Measurements from ENCODE around the gene SPATA19. TPM values are rescaled to one million over a fixed set of nuclear protein-coding genes. Genes with fewer than 3 reads are reported as not detected.
"Not testable (repeated sequence)": the region's sequence is repeated elsewhere in the genome, so short reads cannot be mapped to it uniquely, and the experiment has no call there.

SPATA19 gene
- not detected for polyA plus RNA-seq (ENCODE audit: insufficient read length in 10 of 10)
- long read RNA-seq, donor 1, result 0 reads
- long read RNA-seq, donor 2, result 0 reads
- long read RNA-seq, donor 3, result 0 reads
- long read RNA-seq, donor 4, result 0 reads
- long read RNA-seq, donor 5, result 0 reads
- long read RNA-seq, donor 6, result 0 reads
- long read RNA-seq, donor 7, result 0 reads
- long read RNA-seq, donor 8, result 0 reads
- long read RNA-seq, donor 9, result 0 reads

- no peak for DNase-seq
Measured at GRCh38 chr11:133845413-133845812, at the start of gene SPATA19. Gene SPATA19, minus strand, starts transcription at chr11:133845513. Its CDS starts 67 bp downstream, at chr11:133845446.

DNA sequence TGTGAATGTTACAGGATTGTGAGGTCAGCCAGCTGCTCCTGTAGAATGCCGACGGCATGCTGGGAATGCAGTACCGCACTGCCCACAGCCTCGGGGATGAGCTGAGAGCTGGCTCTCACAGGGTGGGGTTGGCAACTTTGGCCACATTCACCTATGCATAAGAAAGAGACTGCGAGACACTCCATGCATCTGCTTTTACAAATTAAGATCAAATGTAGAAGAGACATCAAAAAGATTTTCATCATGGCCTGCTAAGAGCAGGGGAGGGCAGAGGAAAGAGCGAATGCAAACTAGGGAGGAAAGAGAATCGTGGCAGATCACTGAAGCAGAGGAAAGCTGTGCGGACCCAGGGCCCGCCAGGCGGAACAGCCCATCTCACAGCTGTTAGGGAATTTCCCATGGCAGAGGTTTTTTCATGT, 49.8 kb upstream of the SPATA19 start:
- peak in 2 of 3 donors; percentile 6 to 40 for DNase-seq

DNA sequence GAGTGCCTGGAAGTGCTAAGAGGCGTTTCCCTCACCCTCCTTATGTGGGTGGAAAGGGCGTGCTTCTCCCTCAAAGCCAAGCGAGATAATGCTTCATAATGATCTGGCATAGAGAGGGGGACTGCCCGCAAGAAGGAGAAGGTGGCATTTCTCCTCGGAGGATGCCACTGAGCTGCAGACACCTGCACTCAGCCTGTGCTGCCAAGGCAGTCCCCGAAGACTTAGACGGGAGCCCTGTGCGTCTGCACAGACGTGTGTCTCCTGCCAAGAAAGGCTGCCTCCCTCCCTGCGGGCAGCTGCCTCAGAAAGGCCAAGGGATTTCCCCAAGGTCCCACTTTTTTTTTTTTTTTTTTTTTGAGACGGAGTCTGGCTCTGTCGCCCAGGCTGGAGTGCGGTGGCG, 48.1 kb upstream of the SPATA19 start:
- no peak for DNase-seq

GRCh38 chr11:133892584-133893380, 47.5 kb upstream of the SPATA19 start:
- no peak for DNase-seq

DNA sequence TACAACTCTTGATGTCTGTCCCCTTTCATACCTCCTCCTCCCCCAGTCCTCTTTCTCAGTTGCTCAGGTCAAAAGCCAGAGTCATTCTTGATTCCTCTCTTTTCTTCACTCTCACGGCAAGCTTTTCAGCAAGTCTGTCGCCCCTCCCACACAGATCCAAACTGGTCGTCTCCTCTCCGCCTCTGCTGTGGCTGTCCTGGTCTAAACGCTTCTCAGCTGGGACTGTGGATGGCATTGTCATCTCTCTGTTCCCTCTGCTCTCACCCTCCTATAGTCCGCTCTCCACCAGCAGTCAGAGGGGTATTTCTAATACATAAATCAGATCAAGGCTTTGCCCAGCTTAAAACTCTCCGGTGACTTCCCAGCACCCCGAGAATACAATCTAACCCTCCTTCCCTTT, 46.8 kb upstream of the SPATA19 start:
- no peak for DNase-seq

DNA sequence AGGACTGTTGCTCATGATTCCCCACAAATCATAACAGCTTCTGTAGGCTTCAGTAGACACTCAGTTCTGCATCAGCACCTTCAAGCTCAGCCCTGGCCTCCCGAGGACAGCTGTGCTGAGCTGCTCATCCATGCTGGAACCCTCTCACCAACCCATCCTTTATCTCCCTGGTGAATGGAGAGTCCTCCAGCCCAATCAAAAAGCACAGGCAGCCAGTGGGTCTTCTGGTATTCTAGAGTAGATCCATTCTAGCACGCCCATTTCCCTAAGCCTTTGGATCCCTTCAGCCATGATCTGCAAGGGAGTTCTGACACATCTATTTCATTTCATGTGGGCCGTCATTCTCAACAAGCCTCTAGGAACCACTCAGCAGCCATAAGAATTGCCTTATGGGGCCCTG, 44.6 kb upstream of the SPATA19 start:
- DNase-seq, result no peak

- no peak for DNase-seq
Measured at GRCh38 chr11:133889188-133889587, 43.9 kb upstream of the SPATA19 start.

DNA sequence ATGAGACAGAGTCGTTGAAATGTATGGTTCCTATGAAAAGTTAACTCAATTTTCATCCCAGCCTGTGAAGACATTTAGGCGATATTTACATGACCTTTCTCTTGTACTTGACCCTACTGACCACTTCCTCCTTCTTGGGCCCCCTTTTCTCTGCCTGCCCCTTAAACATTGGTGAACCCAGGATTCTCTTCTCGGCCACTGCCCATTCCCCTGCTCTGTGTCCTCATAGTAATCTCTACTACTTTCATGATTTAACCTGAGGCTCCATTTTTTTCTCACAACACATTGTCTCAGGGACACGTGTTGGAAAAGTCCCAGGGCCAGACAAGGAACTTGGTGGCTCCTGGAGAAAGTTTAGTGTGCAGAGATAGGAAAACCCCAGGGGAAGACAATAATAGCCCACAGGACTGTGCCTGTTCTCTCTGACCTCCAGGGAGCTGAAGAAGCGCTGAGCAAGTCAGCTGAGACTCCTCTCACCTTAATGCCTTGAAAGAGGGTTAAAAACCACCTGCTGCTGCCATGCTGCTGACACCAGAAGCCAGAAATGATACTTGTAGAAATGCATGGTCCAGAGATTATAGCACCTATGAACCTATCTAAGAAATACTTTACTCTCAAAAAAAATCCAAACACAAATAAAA, 42.5 kb upstream of the SPATA19 start:
- no peak for DNase-seq

- DNase-seq, result no peak
Measured at GRCh38 chr11:133886029-133886428, 40.7 kb upstream of the SPATA19 start.

DNA sequence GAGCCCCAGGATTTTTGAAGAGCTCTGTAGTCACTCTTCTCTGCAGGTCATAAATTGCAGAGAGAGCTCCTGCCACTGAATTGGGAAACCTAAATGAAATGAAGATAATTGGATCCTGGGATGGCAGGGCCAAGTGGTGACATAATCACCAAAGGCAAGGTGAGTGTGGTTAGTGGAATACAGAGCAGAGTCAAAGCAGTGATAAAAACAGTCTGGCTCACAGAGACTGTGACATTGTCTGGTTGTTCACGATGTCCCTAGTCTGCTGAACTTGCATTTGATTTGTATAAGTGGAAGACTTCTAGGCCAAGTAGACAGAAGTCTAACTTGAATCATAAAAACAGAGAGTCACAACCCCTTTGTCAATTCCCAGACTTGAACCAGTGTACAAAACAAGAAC, 26.8 kb upstream of the SPATA19 start:
- DNase-seq, result no peak

GRCh38 chr11:133867456-133867855, 22.1 kb upstream of the SPATA19 start:
- no peak for DNase-seq

GRCh38 chr11:133865466-133865865, 20.2 kb upstream of the SPATA19 start:
- no peak for DNase-seq

DNA sequence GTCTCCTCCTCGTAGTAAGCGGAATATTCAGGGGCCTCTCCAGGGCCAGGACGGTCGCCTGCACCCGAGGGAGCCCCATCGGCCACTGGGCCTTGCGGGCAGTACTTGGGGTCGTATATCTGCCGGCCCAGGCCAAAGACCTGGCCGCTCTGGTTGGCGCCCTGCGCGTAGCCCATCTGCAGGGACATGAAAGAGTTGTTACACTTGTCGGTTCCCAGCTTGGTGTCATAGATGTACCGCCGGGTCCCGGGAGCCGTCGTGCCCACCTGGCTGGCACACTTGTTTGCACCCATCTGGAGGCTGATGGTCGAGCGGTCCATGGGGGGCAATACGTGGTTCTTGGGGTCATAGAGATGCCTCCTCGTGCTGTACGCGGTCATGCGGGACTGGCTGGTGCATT, 19.4 kb upstream of the SPATA19 start:
- no peak for DNase-seq

- DNase-seq, result no peak
Measured at GRCh38 chr11:133860151-133860550, 14.8 kb upstream of the SPATA19 start.

DNA sequence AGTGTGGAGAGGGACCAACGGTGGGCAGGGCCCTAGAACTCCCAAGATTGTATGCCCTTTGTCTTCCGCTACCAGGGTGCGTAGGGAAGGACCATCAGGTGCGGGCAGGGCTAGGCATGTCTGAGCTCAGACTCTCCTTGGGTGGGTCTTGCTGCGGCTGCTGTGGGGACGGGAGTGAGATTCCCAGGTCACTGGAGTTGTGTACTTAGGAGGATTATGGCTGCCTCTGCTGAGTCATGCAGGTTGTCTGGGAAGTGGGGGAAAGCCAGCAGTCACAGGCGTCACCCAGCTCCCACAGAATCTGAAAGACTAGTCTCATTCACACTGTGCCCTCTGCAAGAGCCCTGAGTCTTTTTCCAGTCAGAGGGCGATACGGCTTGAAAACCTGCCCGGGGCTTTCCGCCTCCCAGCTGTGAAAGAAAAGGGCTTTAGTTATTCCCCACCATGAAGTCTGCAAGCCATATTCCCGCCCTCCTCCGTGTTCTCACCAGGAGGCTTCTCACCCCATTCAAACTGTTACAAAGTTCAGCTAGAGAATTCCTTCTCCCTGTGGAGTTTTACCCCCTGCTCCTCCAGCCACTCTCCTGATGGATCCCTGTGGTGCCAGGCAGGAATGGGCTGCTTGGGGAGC, 9.1 kb upstream of the SPATA19 start:
- DNase-seq, result not testable (repeated sequence)

- no peak for DNase-seq
Measured at GRCh38 chr11:133844217-133844616, 1.1 kb downstream of the SPATA19 start.

- DNase-seq, result no peak
Measured at GRCh38 chr11:133843454-133843987, 1.8 kb downstream of the SPATA19 start.

DNA sequence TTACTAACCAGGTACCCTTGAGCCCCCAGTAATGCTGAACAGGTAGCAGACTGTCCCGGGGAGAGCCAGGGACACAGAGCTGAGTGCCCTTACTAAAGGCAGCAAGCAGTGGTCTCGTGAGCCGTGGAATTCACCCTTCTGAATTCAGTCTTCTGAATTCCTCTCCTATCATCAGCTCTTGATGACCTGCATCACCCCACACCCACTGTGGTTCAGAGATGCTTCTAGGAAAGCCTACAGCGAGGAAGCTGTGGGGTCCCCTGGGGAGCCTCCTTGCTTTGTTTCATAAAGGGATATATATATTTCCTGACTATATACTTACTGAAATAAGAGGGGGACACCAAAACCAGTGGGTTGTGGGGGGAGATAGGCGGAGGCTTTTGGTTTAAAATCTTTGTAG, 2.6 kb downstream of the SPATA19 start:
- no peak for DNase-seq

GRCh38 chr11:133842053-133842452, 3.3 kb downstream of the SPATA19 start:
- no peak for DNase-seq

DNA sequence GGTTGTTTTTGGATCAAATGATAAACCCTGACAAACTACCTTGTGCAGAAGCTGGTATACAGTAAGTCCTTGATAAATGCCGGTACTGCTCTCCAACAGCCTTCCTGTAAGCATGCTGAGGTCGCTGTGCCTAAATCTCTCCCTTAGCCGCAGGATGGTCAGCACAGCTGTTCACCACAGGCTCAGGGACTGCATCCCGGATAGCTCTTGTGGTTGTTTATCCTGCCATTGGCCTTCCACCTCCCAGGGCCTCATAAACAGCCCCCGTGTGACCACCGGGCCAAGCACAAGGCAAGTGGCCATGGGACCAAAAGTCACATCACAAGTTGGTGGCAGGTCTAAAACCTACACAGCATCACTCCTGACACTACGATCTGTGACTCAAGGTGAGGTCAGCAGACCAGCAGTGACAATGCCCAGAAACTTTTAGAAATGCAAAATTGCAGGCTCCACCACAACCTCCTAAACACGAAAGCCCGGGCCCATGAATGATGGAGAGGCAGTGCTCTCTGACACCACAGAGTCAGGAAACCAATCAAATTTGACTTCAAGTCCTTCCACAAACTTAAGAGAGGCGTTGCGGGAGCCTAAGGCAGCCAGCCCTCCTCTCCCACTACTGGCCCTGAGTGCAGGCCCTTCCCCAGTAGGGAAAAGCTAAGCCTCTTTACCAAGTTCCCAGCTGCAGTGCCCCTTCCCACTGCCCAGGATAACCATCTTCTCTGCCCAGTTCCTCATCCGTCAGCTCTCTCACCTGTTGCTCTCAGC, 3.9 kb downstream of the SPATA19 start:
- DNase-seq, result no peak

DNA sequence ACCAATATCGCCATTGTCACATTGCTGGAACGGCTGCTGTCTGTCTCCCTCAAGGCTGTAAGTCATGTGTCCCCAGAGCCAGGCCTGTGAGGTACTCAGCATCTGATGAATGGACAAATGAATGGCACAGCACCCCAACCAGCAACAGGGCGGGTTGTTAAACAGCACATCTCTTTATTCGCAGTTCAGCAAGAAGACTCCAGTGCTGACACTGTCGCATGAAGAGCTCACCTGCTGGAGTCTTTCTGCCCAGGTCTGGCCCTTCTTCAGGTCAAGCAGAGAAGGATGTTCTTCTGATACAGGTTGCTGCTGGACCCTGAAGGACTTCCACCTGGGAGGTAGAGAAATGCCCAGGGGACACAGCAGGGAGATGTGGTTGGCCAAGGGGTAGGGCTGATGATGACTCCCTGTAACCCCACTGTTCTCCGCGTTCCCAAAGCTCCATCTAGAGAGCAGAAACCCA, 4.8 kb downstream of the SPATA19 start:
- DNase-seq, result no peak

All from muscle of back (tissue), 13 donors.